ENCODE data around the gene WDR88.
"Not testable (repeated sequence)": the region's sequence is repeated elsewhere in the genome, so short reads cannot be mapped to it uniquely, and the experiment has no call there.

WDR88 gene, protein sequence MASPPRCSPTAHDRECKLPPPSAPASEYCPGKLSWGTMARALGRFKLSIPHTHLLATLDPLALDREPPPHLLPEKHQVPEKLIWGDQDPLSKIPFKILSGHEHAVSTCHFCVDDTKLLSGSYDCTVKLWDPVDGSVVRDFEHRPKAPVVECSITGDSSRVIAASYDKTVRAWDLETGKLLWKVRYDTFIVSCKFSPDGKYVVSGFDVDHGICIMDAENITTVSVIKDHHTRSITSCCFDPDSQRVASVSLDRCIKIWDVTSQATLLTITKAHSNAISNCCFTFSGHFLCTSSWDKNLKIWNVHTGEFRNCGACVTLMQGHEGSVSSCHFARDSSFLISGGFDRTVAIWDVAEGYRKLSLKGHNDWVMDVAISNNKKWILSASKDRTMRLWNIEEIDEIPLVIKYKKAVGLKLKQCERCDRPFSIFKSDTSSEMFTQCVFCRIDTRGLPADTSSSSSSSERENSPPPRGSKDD

DNA sequence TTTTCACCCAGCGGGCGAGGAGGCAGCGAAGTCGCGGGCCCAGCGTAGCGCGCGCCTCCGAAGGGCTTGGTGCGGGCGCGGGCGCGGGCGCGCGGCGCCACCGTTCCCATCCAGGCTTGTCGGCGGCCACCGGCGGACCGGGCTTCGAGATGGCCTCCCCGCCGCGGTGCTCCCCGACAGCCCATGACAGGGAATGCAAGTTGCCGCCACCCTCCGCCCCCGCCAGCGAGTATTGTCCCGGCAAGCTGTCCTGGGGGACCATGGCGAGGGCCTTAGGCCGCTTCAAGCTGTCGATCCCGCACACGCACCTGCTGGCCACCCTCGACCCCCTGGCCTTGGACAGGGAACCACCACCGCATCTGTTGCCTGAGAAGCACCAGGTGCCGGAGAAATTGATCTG is at the start of gene WDR88:
Gene WDR88, plus strand, starts transcription at position 94 of the 400 bp plus-strand sequence. Its CDS starts 56 bp downstream, at position 150.
- no peak for DNase-seq

DNA sequence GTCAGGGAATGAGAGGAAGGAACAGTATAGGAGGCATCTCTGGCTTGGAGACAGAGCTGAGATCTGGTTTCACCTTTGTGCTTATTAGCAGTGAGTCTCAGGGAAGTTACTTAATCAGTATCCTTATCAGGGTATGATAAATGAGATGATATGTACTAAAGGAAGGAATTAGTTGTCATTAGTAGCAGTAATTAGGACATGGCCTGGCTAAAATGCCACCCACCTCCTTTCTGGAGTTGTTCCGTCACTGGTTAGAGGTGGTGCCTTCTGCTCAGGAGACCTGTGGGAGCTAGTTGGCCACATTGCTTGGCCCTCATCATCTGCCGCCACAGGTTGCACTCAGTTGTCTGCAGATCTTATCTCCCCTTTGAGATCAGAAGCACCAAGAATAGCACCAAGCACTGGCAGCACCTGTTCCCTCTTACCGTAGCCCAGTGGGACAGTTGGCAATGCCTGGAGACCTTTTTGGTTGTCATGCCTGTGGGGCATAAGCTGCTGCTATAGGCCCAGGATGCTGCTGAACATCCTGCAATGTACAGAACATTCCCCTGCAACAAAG is 46.3 kb upstream of the WDR88 start:
- DNase-seq = no peak

DNA sequence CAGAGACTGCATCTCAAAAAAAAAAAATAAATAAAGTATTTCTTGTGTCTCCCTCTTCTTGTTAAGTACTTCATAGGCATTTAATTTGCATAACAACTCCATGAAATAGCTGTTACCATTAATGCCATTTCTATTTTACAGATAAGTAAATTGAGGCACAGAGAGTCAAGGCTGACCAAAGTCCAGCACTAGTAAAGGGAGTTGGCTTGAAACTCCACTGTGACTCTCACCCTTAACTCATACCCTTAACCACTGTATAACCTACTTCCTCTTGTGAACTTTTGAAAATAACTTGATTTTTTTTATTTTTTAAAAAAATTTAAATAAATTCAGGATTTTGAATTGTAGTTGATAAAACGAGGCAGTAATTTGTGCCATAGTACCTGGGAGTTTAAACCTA is 45.0 kb upstream of the WDR88 start:
- no peak for DNase-seq

DNA sequence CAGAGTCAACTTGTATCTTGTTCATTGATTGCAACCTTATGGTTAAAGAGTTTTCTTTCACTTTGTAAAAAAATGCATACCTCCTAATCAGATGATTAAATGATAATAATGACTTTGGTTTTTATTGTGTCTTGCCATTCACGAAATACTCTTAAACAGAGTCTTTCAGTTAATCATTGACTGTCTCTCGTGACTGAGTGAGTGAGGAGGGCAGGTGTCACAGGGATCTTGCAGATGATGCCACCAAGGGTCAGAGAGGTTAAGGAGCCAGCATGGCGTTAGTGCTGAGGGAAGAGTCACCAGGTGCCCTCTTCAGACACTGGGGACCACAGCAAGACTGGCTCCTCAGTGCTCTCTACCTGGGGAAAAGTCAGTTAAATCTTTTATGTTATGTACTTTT is 42.9 kb upstream of the WDR88 start:
- no peak for DNase-seq

DNA sequence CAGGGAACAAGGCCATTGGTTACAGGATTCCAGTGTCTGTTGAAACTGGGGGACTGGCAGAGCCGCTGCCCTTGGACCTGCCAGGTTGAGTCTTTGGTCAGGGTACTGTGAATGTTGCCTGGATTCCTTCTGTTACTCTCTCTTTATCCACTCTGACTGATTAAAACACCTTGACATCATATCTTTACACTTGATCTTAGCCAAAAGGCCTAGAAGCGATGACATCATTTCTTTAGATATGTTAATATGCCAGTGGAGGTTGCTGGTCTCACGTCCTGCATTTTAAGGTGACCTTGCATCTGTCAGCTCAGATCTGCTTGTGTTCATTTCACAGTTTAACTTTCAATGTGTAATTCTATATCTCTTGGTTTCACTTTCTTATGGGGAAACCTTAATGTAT is 41.7 kb upstream of the WDR88 start:
- DNase-seq = no peak

DNA sequence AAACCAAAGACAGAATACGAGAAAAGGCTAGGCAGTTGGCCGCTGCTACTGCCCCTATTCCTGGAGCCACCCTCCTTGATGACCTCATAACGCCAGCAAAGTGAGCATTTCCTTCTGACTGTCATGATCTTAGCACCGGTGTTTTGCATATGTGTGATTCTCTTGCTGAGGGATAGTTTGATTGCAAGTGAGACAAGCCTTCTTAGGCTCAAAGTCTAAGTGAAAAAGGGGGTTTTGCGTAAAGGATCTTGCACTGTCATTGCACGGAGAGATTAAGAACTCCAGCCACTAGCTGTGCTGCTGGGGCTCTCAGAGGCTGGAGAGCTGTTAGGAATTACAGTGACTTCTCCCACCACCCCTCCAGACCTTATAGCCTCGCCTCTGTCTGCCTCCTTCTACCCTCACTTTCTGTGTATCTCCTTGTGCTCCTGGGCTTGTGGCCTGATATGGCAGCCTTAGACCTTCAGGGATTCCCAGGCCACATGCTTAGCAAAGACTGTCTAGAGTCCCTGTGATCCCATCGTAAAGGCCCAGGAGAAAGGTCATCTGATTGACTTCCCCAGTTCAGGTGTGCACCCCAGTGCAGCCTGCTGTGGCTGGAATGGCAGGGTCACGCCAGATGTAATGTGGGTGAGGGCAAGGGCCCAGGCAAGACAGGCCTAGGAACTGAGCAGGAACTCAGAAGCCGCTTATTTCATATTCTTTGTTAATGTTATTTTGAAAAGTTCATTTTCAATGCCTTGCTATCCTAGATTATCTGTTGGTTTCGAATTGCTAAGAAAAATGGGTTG is 38.3 kb upstream of the WDR88 start:
- no peak for DNase-seq

DNA sequence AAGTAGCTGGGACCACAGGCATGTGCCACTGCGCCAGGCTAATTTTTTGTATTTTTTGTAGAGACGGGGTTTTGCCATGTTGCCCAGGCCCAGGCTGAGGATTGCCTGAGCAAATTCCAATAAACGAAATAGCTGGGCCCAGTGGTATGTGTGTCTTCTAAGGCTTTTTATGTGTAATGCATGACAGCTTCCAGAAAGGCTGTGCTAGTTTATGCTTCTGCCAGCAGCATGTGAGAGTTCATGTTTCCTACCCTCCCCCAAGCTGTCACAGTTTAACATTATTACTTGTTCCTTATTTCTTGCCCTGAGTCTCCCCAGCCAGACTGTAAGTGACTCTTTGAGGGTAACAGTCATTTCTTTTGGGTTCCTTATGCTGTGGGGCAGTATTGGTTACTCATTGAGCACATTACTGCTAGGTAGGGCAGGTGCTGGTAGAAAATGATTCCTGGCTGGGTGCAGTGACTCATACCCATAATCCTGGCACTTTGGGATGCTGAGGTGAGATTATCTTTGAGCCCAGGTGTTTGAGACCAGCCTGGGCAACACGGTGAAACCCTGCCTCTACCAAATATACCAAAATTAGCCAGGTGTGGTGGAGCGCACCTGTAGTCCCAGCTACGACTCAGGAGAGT is 37.4 kb upstream of the WDR88 start:
- no peak for DNase-seq

DNA sequence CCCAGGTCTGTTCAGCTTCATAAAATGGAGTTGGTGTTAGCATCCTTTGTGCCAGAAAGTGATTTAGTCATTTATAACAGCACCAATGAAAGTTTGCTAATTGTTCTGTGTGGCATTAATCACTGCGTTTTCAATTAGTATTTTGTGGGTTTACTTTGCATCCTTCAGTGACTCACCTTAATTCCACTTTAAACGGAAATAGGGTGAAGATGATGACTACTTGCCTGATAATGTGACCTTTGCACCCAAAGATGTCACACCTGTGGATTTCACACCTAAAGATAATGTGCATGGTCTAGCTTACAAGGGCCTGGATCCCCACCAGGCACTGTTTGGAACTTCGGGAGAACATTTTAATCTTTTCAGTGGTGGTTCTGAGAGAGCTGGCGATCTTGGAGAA is 35.9 kb upstream of the WDR88 start:
- DNase-seq = no peak

DNA sequence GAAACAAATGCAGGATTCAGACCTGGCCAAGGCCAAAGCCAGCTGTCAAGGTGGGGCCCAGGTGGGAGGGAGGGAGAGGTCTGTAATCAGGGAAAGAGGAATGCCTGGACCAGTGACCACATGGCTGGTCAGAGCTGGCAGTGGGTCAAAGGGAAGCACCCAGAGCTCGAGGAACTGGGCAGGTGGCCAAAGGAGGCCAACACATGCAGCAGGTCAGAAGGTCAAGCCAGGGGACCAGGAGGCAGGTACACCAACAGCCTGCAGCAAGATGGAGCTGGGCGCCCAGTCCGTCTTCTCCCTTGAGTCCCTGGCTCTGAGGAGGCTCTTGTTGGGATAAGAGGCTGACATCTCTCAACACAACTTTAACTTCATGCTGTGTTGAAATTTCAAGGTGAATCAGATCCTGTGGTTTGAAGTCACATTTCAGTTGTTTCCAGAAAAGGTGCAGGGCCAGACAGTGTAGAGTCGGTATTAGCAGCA is 33.8 kb upstream of the WDR88 start:
- no peak for DNase-seq

DNA sequence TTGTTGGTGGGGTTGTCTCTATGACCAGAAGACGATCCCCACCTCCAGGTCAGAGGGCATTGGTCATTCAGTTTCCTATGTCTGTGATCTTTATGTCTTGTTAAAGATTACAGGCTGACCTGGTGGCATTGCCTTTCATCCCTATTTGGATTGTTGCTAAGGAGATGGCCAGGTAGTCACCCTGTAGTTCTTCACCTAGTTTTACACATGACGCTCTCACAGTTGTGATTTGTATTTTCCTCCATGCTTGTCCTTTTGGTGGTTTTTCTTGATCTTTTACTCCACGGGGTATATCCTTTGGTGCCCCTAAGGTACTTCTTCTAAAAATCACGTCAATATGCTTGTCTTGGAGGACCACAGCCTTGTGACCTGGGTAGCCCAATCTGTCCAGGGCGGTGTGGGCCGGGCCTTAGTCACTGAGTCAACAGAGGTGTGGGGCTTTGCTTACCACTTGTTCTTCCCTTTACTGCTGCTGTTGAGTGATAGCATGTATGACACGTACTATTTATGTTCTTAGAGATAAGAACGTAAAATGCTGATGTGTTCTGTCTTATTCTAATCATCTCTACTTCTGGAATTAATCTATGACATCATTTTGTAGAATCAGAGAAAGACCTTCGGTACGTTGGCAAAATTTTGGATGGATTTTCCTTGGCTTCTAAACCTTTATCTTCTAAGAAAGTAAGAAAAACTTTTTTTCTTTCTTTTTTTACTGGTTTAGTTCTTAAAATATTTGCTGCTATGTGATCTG is 30.8 kb upstream of the WDR88 start:
- no peak for DNase-seq

DNA sequence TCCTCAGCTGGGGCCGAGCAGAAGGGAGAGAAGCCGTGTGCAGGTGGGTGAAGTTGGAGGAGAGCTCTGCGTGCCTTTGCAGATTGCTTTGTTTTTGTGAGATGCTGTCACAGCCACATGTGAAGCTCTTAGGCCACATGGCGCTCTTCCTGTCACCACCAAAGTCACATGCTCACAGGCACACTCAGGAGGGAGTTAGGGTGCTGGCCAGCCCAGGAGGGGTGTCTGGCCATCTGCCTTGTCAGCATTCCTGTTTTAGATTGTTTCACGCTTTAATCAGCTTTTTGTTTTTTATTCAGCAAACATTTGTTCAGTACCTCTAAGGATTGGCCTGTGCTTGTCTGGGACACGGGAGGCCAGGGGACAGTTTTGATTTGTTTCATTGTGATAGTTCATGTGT is 29.0 kb upstream of the WDR88 start:
- no peak for DNase-seq

DNA sequence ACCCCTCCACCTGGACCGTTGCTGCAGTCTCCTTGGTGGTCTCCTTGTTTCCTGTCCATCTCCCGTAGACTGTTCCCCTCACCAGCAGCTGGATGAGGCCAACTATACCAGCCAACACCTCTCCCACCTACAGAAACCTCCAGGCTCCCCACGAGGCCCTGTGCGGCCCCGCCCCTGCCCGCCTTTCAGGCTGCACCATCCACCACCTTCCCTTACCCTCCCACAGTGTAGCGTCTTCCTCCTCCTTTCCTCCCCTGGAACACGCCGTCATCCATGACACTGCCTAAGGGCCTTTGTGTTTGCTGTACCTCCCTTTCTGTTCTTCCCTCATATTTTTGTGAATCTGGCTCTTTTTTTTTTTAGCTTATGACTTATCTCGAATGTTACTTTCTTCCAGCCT is 23.8 kb upstream of the WDR88 start:
- DNase-seq = no peak

DNA sequence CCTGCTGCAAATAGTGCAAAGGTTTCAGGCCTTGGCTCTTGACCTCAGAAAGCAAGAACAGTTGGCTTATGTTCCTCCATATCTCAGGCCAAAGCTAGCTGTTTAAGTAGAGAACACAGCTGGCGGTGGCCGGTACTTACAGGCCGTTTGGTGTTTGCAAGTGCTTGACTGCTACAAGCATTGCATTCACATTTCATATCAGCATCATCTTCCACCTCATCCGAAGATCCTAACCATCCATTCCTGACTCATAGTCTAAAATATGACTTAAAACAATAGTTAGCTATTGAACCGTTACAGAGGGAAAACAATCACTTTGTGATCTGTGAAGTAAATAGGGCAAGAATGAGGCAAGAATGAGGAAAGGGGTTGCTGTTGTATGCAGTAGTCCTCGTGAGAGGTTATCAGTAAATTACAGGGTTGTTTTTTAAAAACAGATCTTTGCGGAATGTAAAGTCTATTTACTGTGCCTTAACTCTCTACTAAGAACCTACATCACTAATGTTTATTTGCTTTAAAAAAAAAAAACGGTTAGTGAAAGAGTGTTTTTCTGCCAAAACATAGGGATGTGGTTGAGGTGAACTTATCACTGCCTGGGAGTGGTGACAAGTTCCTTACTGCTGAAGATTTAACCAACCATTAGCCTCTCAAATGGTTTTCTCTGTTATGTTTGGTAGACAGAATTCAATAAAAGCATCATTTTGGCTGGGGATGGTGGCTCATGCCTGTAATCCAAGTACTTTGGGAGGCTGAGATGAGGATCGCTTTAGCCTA is 21.6 kb upstream of the WDR88 start:
- no peak for DNase-seq

DNA sequence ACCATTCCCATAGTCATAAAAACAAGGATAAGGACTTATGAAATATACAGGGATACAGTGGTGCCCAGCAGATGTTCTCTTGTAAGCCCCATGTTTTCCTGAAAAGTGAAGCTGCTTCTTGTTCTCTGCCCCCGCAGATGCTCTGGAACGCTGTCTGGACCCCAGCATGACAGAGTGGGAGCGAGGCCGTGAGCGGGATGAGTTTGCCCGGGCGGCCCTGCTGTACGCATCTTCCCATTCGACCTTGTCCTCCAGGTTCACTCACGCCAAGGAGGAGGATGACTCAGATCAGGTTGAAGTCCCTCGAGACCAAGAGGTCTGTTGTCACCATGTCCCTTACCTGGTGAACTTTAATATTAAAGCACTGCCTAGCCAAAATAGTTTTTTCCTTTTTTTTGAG is 20.3 kb upstream of the WDR88 start:
- DNase-seq = no peak

DNA sequence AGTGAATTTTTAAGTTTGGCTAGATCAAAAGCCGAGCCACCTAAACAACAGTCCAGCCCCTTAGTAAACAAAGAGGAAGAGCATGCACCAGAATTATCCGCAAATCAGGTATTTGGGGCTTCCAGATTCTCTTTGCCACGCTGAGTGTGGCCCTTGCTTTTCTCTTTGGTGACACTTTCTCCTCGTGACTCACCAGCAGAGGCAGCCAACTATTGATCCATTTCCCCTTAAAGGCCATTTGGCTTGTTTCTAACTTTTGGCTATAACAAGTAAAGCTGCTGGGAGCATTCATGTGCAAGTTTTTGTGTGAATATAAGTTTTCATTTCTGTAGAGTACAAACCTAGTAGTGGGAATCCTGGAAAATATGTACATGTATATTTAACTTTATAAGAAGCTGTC is 17.6 kb upstream of the WDR88 start:
- no peak for DNase-seq

DNA sequence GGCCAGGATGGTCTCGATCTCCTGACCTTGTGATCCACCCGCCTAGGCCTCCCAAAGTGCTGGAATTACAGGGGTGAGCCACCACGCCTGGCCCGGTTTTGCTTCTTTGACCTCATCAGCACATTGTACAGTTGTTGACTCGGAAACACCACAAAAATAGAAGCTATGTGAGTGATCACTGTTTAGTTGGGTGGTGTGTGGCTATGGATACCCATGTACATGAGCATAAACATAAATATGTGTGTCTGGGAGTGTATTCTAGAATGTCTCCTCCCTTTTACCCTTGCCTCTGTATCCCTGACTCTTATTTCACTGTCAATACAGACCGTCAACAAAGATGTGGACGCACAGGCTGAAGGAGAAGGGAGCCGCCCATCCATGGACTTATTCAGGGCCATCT is 14.4 kb upstream of the WDR88 start:
- no peak for DNase-seq

DNA sequence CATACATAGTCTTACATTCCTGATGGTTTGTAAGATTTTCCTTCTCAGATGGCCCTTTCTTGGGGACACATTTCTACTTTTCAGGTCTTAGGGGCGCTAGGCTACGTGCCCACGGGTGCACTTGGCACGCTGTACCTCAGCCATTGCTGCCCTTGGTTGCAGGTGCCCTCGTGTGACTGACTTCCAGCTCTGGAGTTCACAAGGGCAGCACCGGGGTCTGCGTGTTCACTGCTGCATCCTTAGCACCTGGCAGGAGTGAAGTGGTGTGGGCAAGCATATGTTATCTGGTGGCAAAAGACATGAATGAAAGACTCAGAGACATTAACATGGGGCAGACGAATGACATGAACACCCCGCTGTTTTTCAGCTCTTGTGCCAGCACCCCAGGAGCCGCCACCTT is 13.3 kb upstream of the WDR88 start:
- DNase-seq = no peak

DNA sequence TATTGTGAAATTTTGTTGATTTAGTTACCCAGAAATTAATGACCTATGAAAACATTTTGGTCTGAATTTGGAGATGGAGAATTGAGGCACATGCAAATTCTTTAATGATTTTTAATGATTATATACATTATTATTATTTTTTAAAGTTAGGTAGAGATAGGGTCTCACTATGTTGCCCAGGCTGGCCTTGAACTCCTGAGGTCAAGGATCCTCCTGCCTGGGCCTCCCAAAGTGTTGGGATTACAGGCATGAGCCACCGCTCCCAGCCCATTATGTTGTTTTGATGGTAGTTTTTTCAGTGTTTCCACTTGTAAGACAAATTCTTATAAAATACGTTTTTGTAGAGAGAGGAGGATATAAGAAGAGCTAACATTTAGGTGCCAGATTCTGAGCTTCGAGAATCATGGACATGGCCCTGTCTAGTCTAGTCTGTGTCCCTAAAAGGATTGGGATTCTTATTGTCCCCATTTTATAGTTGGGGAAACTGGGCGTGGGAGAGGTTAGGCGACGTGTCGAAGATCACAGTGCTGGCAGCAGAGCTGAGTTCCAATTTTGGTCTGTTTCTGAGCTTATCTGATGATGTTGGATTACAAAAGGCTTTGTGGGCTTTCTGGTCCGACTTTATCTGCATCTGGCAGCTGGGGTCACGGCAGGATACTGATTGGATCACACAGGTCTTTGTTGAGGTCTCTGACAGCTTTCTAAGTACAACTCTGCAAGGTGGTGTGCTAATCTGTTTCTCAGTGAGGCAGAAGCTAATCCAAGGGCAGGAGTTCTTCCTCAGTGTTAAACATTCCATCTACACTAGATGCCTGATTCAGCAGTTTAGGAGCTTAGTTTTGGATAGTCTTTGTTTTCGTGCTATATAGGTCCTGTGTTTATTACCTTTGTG is 7.5 kb upstream of the WDR88 start:
- peak; percentile 92 for DNase-seq

DNA sequence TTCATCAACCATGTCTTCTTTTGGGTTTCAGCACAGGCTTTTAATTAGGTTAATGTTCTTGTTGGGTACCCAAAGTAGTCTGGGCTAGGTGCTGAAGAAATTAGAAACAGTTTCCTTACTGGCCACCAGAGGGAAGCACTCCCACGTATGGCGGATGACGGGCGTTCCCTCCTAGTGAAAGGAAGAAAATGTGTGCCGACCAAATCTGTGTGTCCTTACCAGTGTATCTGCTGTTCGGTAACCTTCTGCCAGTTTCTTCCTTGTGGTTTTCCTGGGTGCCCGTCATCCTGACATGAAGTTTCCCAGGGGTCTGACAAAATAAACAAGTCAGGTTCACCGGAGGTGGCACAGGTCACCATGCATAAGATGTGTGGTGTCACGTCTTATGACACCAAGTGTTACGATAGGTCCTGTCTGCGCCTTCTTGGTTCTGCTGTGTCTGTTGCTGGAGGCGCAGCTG is 6.0 kb upstream of the WDR88 start:
- DNase-seq = peak; percentile 85

DNA sequence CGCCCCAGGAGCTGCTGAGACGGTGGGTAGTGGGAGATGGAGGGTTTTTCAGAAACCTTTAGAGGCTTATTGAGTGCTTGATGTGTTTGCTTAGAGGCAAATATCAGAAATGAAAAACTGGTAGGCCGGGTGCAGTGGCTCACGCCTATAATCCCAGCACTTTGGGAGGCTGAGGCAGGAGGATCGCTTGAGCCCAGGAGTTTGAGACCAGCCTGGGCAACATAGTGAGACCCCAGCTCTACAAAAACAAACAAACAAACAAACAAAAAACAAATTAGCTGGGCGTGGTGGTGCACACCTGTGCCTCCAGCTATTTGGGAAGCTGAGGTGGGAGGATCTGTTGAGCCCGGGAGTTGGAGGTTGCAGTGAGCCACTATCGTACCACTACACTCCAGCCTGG is 5.2 kb upstream of the WDR88 start:
- not testable (repeated sequence) for DNase-seq

DNA sequence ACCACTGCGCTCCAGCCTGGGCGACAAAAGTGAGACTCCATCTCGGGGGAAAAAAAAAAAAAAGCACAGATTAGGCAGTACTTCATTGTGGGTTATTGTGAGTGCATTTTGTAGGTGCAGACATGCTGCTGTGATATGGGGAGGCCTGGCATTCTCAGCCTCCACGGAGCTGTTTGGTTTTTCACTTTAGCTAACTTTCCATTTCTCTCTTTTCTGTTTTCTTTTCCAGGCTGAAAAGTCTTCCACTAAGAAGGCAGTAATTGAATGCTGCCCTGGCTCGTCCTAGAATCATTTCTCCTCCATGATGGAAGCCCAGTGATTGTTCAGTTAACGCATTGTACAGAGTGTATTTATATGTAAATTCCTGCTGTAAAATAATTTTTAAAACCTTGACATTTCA is 2.0 kb upstream of the WDR88 start:
- no peak for DNase-seq

Data from hematopoietic multipotent progenitor cell treated with erythropoietin and hydrocortisone succinate and interleukin-3 and kit ligand, for 4 days (in vitro differentiated cells).